Caco-2 (cell line): ENCODE results near the gene CLIC3. TPM values are rescaled to one million over a fixed set of nuclear protein-coding genes. Genes with fewer than 3 reads are reported as not detected.

ENCODE experiments used
- BruUV-seq: library from RNA; stranded (reverse); fragments of 400-500 nt; replicated peaks from 2 replicates; lab custom pipeline; 2021; lab: Mats Ljungman, UMichigan
- CTCF ChIA-PET: fragments of 300-600 bp; sonication (Branson Sonifier 250); formaldehyde crosslinking; loops from one replicate; lab custom pipeline; 2022; ENCODE audit warnings: antibody characterized with exemption; lab: Charles Lee
- POLR2A ChIA-PET: fragments of 300-600 bp; sonication (Branson Sonifier 250); formaldehyde crosslinking; loops from one replicate; lab custom pipeline; 2022; ENCODE audit warnings: antibody characterized with exemption; lab: Charles Lee
- DNase-seq, 2 experiments: peaks; one replicate each; pipeline versions ENCODE4 v3.0.0 to v3.0.0-alpha.2; 2020 to 2022
- H3K27me3 ChIP-seq: replicated peaks from 2 replicates; pipeline ENCODE4 v1.6.0; 2011; ENCODE audit warnings: low read length; ENCODE audit not compliant: control insufficient read depth, insufficient read depth
- H3K36me3 ChIP-seq: 2 replicates; pipeline ENCODE4 v1.5.1; 2011; ENCODE audit warnings: low read length; ENCODE audit not compliant: control insufficient read depth, insufficient read depth
- H3K4me1 ChIP-seq: fragments of 250-450 bp; sonication (Bioruptor Pico); 2 replicates; pipeline ENCODE4 v1.5.1; 2020; ENCODE audit warnings: mild to moderate bottlenecking
- H3K4me3 ChIP-seq: 2 replicates; pipeline ENCODE4 v1.5.1; 2011; ENCODE audit warnings: low read depth, mild to moderate bottlenecking, control low read depth, low read length
- H3K9me3 ChIP-seq: fragments of 250-450 bp; sonication (Bioruptor Pico); 2 replicates; pipeline ENCODE4 v1.5.1; 2020; ENCODE audit warnings: mild to moderate bottlenecking, moderate library complexity
- H3K27ac Mint-ChIP-seq: one replicate; pipeline ENCODE4 v1.8.0; 2022; ENCODE audit warnings: mixed read lengths; ENCODE audit not compliant: unreplicated experiment
- H3K27me3 Mint-ChIP-seq: one replicate; pipeline ENCODE4 v1.8.0; 2022; ENCODE audit warnings: mixed read lengths; ENCODE audit not compliant: insufficient read depth, unreplicated experiment
- H3K36me3 Mint-ChIP-seq: one replicate; pipeline ENCODE4 v1.8.0; 2022; ENCODE audit warnings: mild to moderate bottlenecking, mixed read lengths; ENCODE audit not compliant: insufficient read depth, unreplicated experiment
- H3K4me1 Mint-ChIP-seq: one replicate; pipeline ENCODE4 v1.8.0; 2022; ENCODE audit warnings: low read depth, mixed read lengths; ENCODE audit not compliant: unreplicated experiment
- H3K4me3 Mint-ChIP-seq: one replicate; pipeline ENCODE4 v1.8.0; 2022; ENCODE audit warnings: mild to moderate bottlenecking, moderate library complexity, mixed read lengths; ENCODE audit not compliant: unreplicated experiment
- H3K9me3 Mint-ChIP-seq: one replicate; pipeline ENCODE4 v1.8.0; 2022; ENCODE audit warnings: mixed read lengths; ENCODE audit not compliant: unreplicated experiment
- intact Hi-C: fragments of 100-400 bp; cut with micrococcal nuclease; formaldehyde crosslinking; loops from one replicate; pipeline ENCODE4 v1.10.0; 2022; ENCODE audit not compliant: unreplicated experiment
- total RNA-seq: library from RNA; stranded (reverse); gene quantifications from 2 replicates; pipeline ENCODE4 v1.2.3, GENCODE V29; 2022
- TF ChIP-seq, protein P1 (sequence below), 2 experiments: fragments of 200-600 bp in 1 of 2; IDR thresholded peaks; 1 replicate in 1 of 2; 2 replicates in 1 of 2; pipeline versions ENCODE4 v1.5.1 to v1.8.0; 2011 to 2022; ENCODE audit warnings: antibody characterized with exemption in 1 of 2, control low read depth in 1 of 2, inconsistent platforms in 1 of 2, low read depth in 1 of 2, low read length in 1 of 2, mild to moderate bottlenecking in 1 of 2, moderate library complexity in 1 of 2; ENCODE audit not compliant: insufficient read depth in 1 of 2, severe bottlenecking in 1 of 2, unreplicated experiment in 1 of 2

Gene CLIC3
- total RNA-seq, 1 experiment from 2014 or later, result 4.7 TPM

GRCh38 chr9:136969774-136970173 is 26.6 kb downstream of the CLIC3 start:
- Mint-ChIP-seq H3K4me1 (no peaks in the 10 kb centered on the region), H3K27ac (no peak overlapping the region), H3K27me3 (no peaks in the 10 kb centered on the region), H3K4me3 (no peak overlapping the region), H3K36me3 (peaks cover 5% of the 10 kb centered on the region), H3K9me3 (no peaks in the 10 kb centered on the region)
- BruUV-seq, result no TSS peak
- Histone ChIP-seq H3K4me3 (no peak overlapping the region), H3K4me1 (peaks cover under 1% of the 10 kb centered on the region), H3K27me3 (no peaks in the 10 kb centered on the region), H3K9me3 (no peaks in the 10 kb centered on the region), H3K36me3 (no peaks in the 10 kb centered on the region)
- TF ChIP-seq, protein P1, sequence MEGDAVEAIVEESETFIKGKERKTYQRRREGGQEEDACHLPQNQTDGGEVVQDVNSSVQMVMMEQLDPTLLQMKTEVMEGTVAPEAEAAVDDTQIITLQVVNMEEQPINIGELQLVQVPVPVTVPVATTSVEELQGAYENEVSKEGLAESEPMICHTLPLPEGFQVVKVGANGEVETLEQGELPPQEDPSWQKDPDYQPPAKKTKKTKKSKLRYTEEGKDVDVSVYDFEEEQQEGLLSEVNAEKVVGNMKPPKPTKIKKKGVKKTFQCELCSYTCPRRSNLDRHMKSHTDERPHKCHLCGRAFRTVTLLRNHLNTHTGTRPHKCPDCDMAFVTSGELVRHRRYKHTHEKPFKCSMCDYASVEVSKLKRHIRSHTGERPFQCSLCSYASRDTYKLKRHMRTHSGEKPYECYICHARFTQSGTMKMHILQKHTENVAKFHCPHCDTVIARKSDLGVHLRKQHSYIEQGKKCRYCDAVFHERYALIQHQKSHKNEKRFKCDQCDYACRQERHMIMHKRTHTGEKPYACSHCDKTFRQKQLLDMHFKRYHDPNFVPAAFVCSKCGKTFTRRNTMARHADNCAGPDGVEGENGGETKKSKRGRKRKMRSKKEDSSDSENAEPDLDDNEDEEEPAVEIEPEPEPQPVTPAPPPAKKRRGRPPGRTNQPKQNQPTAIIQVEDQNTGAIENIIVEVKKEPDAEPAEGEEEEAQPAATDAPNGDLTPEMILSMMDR (IDR thresholded peaks at IDR 0.05; ENCODE audit: insufficient read depth in 1 of 2, low read depth in 1 of 2, low read length in 1 of 2, severe bottlenecking in 1 of 2, unreplicated experiment in 1 of 2), result no peak
- DNase-seq, result no peak
- POLR2A ChIA-PET, result interaction anchor here (0.8 kb wide), 1 partner anchor 22 kb away, joined by 3 read pairs; the partner anchor contains the start of gene PAXX
- CTCF ChIA-PET, result no interaction called here
- intact Hi-C loops, result no loop called here

- intact Hi-C loops, result no loop called here
- H3K4me3 ChIP-seq, result no peak overlapping the region
- DNase-seq, result no peak
- BruUV-seq, result no TSS peak
- H3K36me3 ChIP-seq, result no peaks in the 10 kb centered on the region
- no peaks in the 10 kb centered on the region for H3K27me3 Mint-ChIP-seq
- CTCF ChIA-PET, result no interaction called here
- H3K36me3 Mint-ChIP-seq, result peaks cover 5% of the 10 kb centered on the region
- no peaks in the 10 kb centered on the region for H3K9me3 Mint-ChIP-seq
- no peak overlapping the region for H3K27ac Mint-ChIP-seq
- H3K4me1 ChIP-seq, result peaks cover 7% of the 10 kb centered on the region
- TF ChIP-seq, protein P1 (IDR thresholded peaks at IDR 0.05; ENCODE audit: insufficient read depth in 1 of 2, low read depth in 1 of 2, low read length in 1 of 2, severe bottlenecking in 1 of 2, unreplicated experiment in 1 of 2), result no peak
- no peak overlapping the region for H3K4me3 Mint-ChIP-seq
- H3K9me3 ChIP-seq, result no peaks in the 10 kb centered on the region
- H3K4me1 Mint-ChIP-seq, result no peaks in the 10 kb centered on the region
- POLR2A ChIA-PET, result interaction anchor here (0.8 kb wide), 1 partner anchor 23 kb away, joined by 3 read pairs; the partner anchor contains the start of gene PAXX
- H3K27me3 ChIP-seq, result no peaks in the 10 kb centered on the region
Observed at GRCh38 chr9:136969150-136969549, 27.2 kb downstream of the CLIC3 start.

- no peaks in the 10 kb centered on the region for H3K9me3 Mint-ChIP-seq
- DNase-seq, result no peak
- H3K27ac Mint-ChIP-seq, result no peak overlapping the region
- no peak overlapping the region for H3K4me3 Mint-ChIP-seq
- intact Hi-C loops, result no loop called here
- ChIA-PET POLR2A (no interaction called here), CTCF (interaction anchor here (0.7 kb wide), 1 partner anchor 21 kb away, joined by 4 read pairs; no protein-coding TSS in a partner anchor)
- no TSS peak for BruUV-seq
- H3K27me3 Mint-ChIP-seq, result no peaks in the 10 kb centered on the region
- H3K36me3 ChIP-seq, result no peaks in the 10 kb centered on the region
- no peaks in the 10 kb centered on the region for H3K27me3 ChIP-seq
- H3K9me3 ChIP-seq, result no peaks in the 10 kb centered on the region
- peaks cover 5% of the 10 kb centered on the region for H3K36me3 Mint-ChIP-seq
- H3K4me1 Mint-ChIP-seq, result no peaks in the 10 kb centered on the region
- no peak overlapping the region for H3K4me3 ChIP-seq
- peaks cover 10% of the 10 kb centered on the region for H3K4me1 ChIP-seq
- TF ChIP-seq, protein P1 (IDR thresholded peaks at IDR 0.05; ENCODE audit: insufficient read depth in 1 of 2, low read depth in 1 of 2, low read length in 1 of 2, severe bottlenecking in 1 of 2, unreplicated experiment in 1 of 2), result no peak
Observed at GRCh38 chr9:136968333-136969127, 27.8 kb downstream of the CLIC3 start.
